NB4 (cell line): ENCODE measurements around the gene MAST4.

Source experiments
- DNase-seq: peaks from one replicate; pipeline ENCODE4 v3.0.0; 2010; ENCODE audit warnings: low read depth
- H3K4me3 ChIP-seq: one replicate; pipeline ENCODE4 v1.5.1; 2011; ENCODE audit warnings: mild to moderate bottlenecking, low read depth, low read length, moderate library complexity
- CTCF ChIP-seq: IDR thresholded peaks from one replicate; pipeline ENCODE4 v1.5.1; 2012; ENCODE audit warnings: low read depth, low read length
- MAX ChIP-seq: IDR thresholded peaks from 2 replicates; pipeline ENCODE4 v1.6.1; 2011; ENCODE audit warnings: low read depth, low read length
- MYC ChIP-seq: IDR thresholded peaks from 2 replicates; pipeline ENCODE4 v1.6.1; 2011; ENCODE audit warnings: low read depth, low read length
- POLR2A ChIP-seq: IDR thresholded peaks from 2 replicates; pipeline ENCODE4 v1.6.1; 2011; ENCODE audit warnings: mild to moderate bottlenecking; ENCODE audit not compliant: insufficient read length; ENCODE audit errors: extremely low read depth

The MAST4 gene

GRCh38 chr5:66958980-66959641 lies 362.9 kb downstream of the MAST4 start:
- TF ChIP-seq MAX (no peak), POLR2A (no peak), MYC (no peak), CTCF (no peak)
- no peak overlapping the region for H3K4me3 ChIP-seq
- no peak for DNase-seq

GRCh38 chr5:66959653-66960052 lies 363.5 kb downstream of the MAST4 start:
- H3K4me3 ChIP-seq = no peak overlapping the region
- DNase-seq = no peak
- TF ChIP-seq MAX (no peak), MYC (no peak), CTCF (no peak), POLR2A (no peak)

GRCh38 chr5:66960369-66961137 lies 364.4 kb downstream of the MAST4 start:
- H3K4me3 ChIP-seq = no peak overlapping the region
- no peak for DNase-seq
- TF ChIP-seq MYC (no peak), CTCF (no peak), POLR2A (no peak), MAX (no peak)

GRCh38 chr5:66963559-66963971 lies 367.4 kb downstream of the MAST4 start:
- H3K4me3 ChIP-seq = no peak overlapping the region
- TF ChIP-seq MYC = no peak
- TF ChIP-seq MAX = no peak
- no peak for TF ChIP-seq CTCF
- DNase-seq = no peak

- TF ChIP-seq MAX = no peak
- no peak for TF ChIP-seq MYC
- TF ChIP-seq POLR2A = no peak
- no peak for TF ChIP-seq CTCF
- no peak for DNase-seq
- H3K4me3 ChIP-seq = no peak overlapping the region
Observed at GRCh38 chr5:66966439-66966838, 370.2 kb downstream of the MAST4 start.
